ENCODE data around the gene SLC12A5.

Gene SLC12A5

DNA sequence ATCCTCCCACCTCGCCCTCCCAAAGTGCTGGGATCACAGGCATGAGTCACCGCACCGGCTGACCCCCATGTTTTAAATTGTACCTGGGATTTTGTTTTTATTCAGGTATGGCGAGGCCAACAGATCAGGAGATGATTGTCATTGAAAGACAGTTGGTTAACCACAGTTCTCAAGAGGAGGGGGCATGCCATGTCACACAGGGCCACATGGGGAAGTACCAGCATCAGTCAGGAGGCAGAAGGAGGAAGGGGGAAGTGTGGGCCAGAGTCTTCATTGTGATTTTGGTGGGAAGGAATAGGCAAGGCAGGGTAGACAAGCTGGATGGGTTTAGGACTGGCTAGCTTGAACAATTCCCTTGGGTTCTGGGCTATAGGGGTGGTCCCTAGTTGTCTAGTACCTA, 30.3 kb upstream of the SLC12A5 start:
- TF ChIP-seq, protein P1, sequence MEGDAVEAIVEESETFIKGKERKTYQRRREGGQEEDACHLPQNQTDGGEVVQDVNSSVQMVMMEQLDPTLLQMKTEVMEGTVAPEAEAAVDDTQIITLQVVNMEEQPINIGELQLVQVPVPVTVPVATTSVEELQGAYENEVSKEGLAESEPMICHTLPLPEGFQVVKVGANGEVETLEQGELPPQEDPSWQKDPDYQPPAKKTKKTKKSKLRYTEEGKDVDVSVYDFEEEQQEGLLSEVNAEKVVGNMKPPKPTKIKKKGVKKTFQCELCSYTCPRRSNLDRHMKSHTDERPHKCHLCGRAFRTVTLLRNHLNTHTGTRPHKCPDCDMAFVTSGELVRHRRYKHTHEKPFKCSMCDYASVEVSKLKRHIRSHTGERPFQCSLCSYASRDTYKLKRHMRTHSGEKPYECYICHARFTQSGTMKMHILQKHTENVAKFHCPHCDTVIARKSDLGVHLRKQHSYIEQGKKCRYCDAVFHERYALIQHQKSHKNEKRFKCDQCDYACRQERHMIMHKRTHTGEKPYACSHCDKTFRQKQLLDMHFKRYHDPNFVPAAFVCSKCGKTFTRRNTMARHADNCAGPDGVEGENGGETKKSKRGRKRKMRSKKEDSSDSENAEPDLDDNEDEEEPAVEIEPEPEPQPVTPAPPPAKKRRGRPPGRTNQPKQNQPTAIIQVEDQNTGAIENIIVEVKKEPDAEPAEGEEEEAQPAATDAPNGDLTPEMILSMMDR (conservative IDR thresholded peaks at IDR 0.05; ENCODE audit: low read depth) = no peak
- POLR2A ChIA-PET (ENCODE audit: low non-redundant PET) = interaction anchor here (0.5 to 0.6 kb wide), 2 partner anchors 14 to 146 kb away, joined by 3 read pairs; no protein-coding TSS in a partner anchor
- DNase-seq (ENCODE audit: low spot score) = no peak
- no peak overlapping the region for H3K27ac ChIP-seq
- CTCF ChIA-PET = interaction anchor here (0.6 to 4.0 kb wide), 6 partner anchors 8 to 200 kb away, joined by 3 to 23 read pairs (median 7); no protein-coding TSS in a partner anchor

DNA sequence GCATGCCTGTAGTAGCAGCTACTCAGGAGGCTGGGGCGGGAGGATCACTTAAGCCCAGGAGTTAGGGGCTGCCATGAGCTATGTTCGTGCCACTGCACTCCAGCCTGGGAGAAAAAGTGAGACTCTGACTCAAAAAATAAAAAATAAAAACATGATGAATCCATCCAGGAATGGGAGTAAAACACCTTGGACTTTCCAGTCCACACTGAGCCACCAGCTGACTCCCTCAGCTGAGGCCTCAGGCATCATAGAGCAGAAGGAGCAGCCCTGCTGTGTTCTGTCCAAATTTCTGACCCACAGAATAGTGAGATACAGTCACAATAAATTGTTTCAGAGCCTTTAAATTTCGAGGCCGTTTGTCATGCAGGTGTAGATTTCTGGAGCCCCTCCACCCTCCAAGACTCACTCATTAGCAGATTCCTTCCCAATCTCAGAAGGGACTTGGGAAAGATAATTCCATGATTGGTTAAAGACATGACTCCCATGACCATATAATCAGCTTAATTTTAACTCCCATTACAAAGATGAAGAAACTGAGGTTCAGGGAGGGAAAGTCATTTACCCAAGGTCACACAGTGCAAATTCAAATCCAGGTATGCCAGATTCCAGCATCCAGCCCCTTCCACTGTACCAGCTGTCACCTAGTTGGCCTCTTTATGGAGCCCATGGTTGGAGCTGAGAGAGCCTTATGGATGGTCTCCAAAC, 29.3 kb upstream of the SLC12A5 start:
- ChIA-PET CTCF (interaction anchor here (0.6 to 4.0 kb wide), 6 partner anchors 13 to 201 kb away, joined by 3 to 23 read pairs (median 6); no protein-coding TSS in a partner anchor), POLR2A (ENCODE audit: low non-redundant PET) (interaction anchor here (0.5 kb wide), 1 partner anchor 13 kb away, joined by 3 read pairs; no protein-coding TSS in a partner anchor)
- TF ChIP-seq, protein P1 (conservative IDR thresholded peaks at IDR 0.05; ENCODE audit: low read depth) = no peak
- H3K27ac ChIP-seq = no peak overlapping the region
- DNase-seq (ENCODE audit: low spot score) = no peak

DNA sequence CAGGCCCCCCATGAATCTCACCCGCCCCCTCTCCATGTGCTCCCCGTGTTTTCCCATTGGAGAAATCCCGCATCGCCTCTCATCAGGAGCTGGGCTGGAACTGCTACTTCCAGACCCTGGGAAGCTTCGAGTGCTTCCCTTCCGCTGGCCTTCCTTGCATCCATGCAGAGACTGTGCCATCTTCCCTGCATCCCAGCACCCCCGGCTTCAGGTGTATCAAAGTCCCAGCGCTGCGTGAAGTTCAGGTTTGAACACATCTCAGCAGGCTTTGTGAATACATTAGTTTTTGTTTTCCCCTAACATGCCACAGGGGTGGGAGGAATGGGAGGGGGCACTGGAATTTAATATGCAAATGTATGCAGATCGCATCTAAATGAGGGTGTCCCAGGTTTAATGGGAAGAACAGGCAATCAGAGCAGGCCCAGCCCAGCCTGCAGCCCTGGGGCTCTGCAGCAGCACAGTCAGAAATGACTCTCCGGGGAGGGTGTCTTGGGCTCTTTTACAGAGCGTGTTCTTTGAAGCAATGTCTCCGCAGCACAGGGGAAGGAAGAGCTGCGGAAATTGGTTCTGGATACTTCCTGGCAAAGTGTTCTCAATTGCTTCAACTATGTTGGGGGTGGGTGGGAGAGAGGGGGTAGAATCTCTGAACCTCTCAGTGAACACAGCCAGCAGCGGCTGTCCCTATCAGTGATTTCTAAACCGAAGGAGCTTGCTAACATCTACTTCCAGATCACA, 28.6 kb upstream of the SLC12A5 start:
- TF ChIP-seq, protein P1 (conservative IDR thresholded peaks at IDR 0.05; ENCODE audit: low read depth) = no peak
- H3K27ac ChIP-seq = no peak overlapping the region
- no peak for DNase-seq (ENCODE audit: low spot score)
- ChIA-PET CTCF (interaction anchor here (0.6 to 4.0 kb wide), 8 partner anchors 13 to 408 kb away, joined by 3 to 23 read pairs (median 5); no protein-coding TSS in a partner anchor), POLR2A (ENCODE audit: low non-redundant PET) (interaction anchor here (0.5 kb wide), 1 partner anchor 658 kb away, joined by 4 read pairs; no protein-coding TSS in a partner anchor)

DNA sequence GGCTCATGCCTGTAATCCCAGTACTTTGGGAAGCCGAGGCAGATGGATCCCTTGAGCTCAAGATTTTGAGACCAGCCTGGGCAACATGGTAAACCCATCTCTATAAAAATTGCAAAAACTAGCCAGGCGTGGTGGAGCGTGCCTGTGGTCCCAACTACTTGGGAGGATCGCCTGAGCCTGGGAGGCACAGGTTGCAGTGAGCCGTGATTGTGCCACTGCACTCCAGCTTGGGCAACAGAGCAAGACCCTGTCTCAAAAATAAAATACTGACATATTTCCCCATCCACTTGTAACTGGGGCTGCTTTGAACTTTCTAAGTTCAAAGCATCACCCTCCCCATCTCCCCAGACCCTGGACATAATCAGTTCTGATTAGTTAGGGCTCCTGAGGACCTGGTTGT, 27.5 kb upstream of the SLC12A5 start:
- CTCF ChIA-PET = interaction anchor here (0.6 to 2.3 kb wide), 4 partner anchors 8 to 27 kb away, joined by 3 to 18 read pairs (median 3); no protein-coding TSS in a partner anchor
- TF ChIP-seq, protein P1 (conservative IDR thresholded peaks at IDR 0.05; ENCODE audit: low read depth) = no peak
- H3K27ac ChIP-seq = no peak overlapping the region
- POLR2A ChIA-PET (ENCODE audit: low non-redundant PET) = no interaction called here
- no peak for DNase-seq (ENCODE audit: low spot score)

DNA sequence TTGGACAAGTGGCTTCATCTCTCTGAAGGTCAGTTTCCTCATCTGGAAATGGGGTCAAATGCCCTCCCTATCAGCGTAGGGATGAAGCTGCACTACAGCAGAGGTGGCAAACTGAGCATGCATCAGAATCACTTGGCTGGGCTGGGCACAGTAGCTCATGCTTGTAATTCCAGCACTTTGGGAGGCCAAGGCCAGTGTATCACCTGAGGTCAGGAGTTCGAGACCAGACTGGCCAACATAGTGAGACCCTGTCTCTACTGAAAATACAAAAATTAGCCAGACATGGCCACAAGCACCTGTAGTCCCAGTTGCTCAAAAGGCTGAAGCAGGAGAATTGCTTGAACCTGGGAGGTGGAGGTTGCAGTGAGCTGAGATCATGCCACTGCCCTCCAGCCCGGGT, 27.0 kb upstream of the SLC12A5 start:
- no peak for DNase-seq (ENCODE audit: low spot score)
- TF ChIP-seq, protein P1 (conservative IDR thresholded peaks at IDR 0.05; ENCODE audit: low read depth) = no peak
- H3K27ac ChIP-seq = no peak overlapping the region
- ChIA-PET CTCF (interaction anchor here (2.3 kb wide), 1 partner anchor 11 kb away, joined by 18 read pairs; no protein-coding TSS in a partner anchor), POLR2A (ENCODE audit: low non-redundant PET) (no interaction called here)

DNA sequence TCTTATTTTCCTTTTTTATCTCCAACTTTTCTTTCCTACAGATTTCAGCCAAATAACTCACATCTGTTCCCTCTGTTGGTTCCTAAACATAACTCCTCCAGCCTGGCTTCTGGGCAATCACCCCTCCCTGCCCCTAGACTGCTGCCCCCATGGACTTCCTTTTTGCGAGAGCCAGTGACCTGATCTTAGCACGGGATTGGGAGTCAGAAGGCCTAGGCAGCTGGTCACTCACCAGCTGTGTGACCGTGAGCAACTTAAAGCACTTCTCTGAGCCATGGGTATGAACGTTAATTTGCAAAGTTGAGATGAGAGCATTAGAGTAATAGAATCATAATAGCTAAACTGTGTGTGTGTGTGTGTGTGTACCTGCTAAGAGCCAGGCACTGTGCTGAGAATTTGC, 24.8 kb upstream of the SLC12A5 start:
- ChIA-PET CTCF (interaction anchor here (0.6 to 2.4 kb wide), 4 partner anchors 10 to 163 kb away, joined by 3 to 24 read pairs (median 6); no protein-coding TSS in a partner anchor), POLR2A (ENCODE audit: low non-redundant PET) (no interaction called here)
- TF ChIP-seq, protein P1 (conservative IDR thresholded peaks at IDR 0.05; ENCODE audit: low read depth) = no peak
- no peak for DNase-seq (ENCODE audit: low spot score)
- no peak overlapping the region for H3K27ac ChIP-seq

Measured in RWPE1 (cell line).